ENCODE data around the gene RASL10A.
"Not testable (repeated sequence)": the region's sequence is repeated elsewhere in the genome, so short reads cannot be mapped to it uniquely, and the experiment has no call there.

Gene RASL10A, protein sequence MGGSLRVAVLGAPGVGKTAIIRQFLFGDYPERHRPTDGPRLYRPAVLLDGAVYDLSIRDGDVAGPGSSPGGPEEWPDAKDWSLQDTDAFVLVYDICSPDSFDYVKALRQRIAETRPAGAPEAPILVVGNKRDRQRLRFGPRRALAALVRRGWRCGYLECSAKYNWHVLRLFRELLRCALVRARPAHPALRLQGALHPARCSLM

DNA sequence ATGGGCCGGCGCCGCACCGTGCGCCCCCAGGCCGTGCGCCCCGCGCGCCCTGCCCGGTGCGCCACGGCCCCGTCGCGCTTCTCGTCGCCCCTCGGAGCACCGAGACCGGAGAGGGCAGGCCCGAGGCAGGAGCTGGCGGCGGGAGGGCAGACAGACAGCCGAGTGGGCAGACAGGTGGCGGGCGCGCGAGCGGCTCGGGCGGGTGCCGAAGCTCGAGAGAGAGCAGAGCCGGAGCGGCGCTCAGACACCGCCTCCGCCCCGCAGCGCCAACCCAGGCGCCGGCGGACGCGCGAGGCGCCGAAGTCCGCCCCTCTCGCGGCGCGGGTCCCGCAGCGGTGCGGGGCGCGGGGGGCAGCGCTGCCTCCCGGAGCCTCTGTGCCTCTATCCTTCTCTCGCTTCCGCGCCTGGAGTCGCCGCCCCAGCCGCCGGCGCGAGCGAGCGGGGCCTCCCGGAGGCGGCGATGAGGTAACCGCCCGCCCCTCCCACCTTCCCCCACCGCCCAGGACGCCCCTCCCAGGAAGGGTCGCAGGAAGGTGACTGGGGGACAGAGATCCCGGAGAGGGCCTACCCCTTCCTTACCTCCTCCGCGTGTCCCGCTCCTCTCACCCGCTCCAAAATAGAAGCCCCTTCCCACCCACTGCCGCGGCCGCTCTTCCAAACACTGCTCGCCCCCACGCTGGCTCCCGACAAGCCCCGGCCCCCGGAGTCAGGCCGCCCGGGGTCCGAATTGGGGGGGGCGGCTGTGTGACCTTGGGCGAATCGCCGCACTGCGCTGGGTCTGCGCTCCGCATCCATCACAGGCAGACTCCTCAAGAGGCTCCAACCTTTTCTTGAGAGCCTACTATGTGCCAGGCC is at the start of gene RASL10A:
TSS of gene RASL10A (minus strand) at position 412 of the 855 bp plus-strand sequence. CDS start 451 bp downstream, outside the sequence.
- no peak for DNase-seq (ENCODE audit: low read depth)

DNA sequence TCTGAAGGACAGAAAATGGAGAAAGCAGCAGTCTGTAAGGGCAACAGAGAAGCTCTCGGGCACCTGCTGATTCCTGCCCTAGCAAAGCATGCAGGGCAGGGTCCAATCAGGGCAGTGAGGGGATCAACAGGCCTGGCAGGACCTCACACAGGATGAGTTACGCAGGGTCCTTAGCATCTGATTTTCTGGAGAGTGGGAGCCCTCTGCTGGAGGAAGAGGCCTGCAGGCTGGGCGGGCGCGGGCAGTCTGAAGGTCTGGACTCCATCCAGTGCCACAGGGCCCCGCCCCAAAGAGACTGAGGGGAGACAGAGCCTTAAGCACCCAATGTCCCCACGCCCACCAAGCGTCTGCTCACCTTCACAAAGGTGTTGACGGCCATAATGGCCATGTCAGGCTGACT is 44.0 kb upstream of the RASL10A start:
- DNase-seq (ENCODE audit: low read depth): no peak

DNA sequence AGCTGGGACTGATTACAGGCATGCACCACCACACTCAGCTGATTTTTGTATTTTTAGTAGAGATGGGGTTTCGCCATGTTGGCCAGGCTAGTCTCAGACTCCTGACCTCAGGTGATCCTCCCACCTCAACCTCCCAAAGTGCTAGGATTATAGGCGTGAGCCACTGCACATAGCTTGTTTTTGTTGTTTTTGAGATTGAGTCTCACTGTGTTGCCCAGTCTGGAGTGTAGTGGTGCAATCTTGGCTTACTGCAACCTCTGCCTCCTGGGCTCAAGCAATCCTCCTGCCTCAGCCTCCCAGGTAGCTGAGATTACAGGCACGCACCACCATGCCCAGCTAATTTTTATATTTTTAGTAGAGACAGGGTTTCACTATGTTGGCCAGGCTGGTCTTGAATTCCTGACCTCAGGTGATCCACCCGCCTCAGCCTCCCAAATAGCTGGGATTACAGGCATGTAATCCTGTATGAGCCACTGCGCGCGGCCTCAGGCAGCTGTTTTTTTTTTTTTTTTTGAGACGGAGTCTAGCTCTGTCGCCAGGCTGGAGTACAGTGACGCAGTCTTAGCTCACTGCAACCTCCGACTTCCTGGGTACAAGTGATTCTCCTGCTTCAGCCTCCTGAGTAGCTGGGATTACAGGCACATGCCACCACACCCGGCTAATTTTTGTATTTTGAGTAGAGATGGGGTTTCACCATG is 41.8 kb upstream of the RASL10A start:
- not testable (repeated sequence) for DNase-seq (ENCODE audit: low read depth)

DNA sequence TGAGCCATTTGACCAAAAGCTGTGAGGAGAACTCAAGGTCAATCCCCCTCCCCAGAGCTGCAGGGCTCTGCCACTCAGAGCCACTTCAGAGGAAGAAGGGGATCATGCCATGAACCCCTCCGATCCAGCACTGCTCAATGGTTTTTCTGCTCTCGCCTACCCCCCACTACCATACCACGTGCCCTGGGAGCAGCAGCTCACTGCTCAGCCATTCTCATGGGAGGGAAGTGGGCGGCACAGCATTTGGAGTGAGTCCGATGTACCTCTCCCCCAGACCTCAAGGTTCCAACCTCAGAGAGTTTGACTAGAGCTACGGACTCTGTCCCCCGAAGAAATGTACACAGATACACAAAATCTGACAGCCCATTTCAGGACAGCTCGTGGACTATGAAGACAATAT is 38.4 kb upstream of the RASL10A start:
- DNase-seq (ENCODE audit: low read depth): no peak

DNA sequence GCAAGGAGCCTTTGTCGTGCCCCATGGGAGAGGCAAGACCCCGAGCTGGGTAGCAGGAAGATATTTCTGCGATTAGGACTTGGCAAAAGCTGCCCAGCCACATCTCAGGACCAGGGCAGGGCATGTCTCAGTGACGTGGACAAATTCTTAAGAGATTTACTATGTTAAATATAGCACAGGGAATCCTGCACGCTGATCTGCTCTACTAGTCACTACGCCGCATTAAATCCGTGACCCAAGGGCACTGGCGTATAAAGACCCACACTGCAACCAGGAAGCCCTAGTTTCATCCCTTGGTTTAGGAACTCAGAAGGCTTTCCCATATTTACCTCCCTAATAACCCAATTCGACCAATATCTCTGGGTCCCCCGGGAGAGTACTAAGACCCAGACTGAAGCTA is 37.8 kb upstream of the RASL10A start:
- DNase-seq (ENCODE audit: low read depth): no peak

DNA sequence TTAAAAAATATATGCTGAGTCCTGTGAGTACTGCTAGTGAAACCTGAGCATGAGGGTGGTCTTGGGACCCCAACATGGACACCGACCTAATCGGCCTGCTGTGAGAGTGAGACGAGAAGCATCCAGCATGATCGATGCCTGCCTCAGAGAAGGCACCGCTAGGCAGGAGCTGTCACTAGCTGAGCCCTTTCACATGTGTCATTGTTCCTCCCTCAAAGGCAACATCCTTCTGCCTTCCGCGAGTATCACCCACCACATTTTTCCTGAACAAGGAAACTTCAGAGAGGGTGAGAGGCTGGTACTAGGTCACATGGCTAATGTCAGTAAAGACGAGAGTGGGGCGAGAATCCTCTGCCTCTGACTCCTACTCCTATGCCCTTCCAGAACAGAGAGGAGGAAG is 37.3 kb upstream of the RASL10A start:
- DNase-seq (ENCODE audit: low read depth): no peak

DNA sequence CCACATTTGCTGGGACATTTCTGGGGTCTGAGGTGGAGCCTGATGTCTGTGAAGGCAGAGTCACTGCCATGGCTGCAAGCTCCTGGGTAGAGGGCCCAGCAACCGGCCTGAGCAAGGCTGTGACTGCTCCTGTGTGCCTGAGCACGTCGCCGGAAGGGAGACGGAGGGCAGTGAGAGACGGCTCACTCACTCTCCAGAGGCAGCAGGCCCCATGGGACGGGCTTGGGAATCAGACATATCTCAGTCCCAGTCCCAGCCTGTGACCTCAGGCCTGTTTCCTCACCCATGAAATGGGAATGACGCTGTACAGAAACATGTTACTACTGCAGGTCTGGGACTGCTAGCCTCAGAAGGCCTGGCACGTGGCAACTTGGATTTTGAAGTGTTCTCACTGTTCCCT is 36.4 kb upstream of the RASL10A start:
- no peak for DNase-seq (ENCODE audit: low read depth)

DNA sequence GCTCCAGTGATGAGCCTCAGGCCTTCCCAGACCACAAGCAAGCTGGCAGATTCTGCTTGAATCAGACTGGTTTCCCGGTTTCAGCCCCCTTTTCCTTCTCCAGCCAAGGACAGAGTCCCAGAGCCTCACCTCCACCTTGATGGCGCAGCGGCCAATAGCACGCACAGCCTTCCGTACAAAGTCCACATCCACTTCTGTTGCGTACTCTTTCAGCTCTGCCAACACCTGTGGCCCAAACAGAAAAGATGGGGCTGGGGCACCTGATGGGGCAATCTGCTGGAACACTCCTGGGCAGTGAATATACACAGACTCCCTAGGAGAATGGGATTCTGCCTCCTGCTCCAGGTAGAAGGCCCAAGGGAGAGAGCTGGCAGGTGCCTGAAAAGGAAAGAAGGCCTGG is 35.5 kb upstream of the RASL10A start:
- no peak for DNase-seq (ENCODE audit: low read depth)

DNA sequence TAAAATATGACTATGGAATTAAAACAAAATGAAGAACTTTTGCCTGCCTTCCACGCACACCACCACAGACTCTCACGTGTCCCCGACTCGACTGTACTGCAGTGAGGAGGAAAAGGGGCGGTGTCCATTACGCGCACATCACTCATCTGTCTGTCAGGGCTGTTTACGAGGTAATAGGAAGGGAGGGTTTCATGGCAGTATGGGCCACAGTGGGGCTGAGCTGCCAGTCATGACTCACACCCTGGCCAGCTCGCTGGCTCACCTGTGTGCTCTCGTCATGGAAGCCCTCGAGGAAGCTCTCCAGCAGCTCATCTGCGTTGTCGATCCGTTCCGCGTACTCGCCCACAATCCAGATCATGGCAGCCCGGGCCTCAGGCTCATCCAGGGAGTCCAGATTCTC is 33.5 kb upstream of the RASL10A start:
- DNase-seq (ENCODE audit: low read depth): no peak

DNA sequence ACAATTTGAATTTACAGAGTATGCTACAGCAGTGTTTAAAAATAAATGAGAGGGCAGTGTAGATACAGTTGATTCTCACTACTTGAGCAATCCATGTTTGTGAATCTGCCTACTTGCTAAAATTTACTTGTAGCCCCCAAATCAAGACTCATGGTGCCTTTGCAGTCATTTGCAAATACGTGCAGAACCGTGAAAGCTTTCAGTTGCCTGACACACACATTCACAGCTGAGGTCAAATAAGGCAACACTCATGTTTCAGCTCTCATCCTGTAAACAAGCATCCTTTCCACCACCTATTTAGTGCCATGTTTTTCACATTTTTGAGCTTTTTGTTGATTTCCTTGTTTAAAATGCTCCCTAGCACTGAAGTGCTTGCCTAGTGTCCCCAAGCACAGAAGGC is 32.5 kb upstream of the RASL10A start:
- no peak for DNase-seq (ENCODE audit: low read depth)

DNA sequence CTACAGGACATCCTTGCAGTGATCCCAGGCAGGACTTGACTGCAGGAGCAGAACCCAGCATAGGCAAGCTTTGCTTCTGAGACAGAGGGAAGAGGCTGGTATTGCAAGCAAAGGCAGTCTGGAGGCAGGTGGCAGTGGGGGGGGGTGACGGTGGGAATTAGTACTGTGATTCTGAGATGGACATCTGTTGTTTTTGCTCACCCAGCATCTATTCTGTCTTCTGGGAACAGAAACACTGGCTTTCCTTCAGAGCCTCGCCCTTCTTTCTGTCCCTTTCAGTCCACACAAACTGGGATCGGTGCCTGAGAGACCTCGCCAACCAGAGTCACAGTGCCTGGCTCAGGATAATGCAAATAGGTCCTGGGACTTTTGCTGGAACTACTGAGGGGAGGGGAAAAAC is 31.2 kb upstream of the RASL10A start:
- DNase-seq (ENCODE audit: low read depth): no peak

DNA sequence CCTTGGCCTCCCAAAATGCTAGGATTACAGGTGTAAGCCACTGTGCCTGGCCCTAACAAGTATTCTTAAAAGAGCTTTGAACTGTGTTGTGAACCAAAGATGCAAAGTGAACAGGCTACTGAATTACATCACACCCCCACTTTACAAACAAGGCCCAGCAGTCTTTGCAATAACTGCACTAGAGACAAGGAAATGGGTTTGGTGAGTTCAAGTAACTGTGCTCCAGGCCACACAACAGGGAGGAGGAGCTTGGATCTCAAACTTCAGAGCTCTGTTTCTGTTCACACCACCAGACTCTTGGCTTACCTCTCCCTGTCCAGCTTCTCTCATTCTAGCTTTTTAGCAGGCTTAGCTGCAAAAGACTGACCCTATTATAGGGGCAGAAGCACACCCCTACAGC is 30.4 kb upstream of the RASL10A start:
- DNase-seq (ENCODE audit: low read depth): no peak

DNA sequence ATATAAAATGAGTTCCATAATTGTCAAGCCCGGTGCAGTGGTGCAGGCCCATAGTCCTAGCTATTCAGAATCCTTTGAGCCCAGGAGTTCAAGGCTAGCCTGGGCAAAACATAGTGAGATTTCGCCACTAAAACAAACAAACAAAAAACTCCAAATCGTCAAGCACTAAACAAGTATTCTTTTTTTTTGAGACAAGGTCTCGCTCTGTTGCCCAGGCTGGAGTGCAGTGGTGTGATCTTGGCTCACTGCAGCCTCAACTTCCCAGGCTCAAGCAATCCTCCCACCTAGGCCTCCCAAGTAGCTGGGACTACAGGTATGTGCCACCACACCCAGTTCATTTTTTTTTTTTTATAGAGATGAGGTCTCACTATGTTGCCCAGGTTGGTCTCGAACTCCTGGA is 29.4 kb upstream of the RASL10A start:
- not testable (repeated sequence) for DNase-seq (ENCODE audit: low read depth)

DNA sequence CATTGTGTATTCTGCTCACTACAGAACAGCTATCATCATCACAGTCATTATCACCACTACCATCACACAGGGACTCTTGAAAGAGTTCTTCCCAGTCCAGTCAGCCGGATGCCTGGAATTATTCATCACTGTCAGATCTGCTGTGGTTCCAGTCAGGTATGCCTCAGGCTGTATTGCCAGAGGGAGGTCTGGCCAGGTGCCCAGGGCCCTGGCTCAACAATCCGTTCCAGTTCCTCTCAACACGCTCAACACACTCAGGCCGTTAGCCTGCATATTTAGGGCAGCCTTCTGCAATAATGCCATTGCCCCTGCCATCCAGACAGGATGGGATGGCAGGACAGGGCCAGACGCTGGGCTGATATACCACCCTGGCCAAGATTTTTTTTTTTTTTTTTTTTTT is 28.6 kb upstream of the RASL10A start:
- no peak for DNase-seq (ENCODE audit: low read depth)

DNA sequence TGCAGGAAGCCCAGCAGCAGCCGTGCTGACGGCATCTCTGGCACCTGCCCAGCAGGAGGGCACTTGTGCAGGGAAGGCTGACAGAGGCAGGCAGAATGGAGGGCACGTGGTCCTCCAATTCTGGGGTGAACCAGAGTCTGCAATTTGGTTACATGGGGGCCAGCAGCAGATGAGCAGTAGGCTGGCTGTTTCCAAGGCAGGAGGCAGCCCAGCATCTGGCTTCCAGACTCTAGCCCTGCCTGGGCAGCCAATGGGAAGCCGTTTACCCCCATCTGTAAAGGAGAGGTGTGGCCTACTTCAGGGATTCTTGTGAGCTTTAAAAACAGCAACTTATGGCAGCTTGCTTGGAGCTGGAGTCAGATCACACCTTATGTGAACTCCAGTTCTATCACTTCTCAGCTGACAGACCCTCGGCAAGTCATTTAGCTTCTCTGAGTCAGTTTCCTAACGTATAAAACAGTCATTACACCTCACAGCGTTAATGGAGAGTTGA is 27.9 kb upstream of the RASL10A start:
- DNase-seq (ENCODE audit: low read depth): no peak

DNA sequence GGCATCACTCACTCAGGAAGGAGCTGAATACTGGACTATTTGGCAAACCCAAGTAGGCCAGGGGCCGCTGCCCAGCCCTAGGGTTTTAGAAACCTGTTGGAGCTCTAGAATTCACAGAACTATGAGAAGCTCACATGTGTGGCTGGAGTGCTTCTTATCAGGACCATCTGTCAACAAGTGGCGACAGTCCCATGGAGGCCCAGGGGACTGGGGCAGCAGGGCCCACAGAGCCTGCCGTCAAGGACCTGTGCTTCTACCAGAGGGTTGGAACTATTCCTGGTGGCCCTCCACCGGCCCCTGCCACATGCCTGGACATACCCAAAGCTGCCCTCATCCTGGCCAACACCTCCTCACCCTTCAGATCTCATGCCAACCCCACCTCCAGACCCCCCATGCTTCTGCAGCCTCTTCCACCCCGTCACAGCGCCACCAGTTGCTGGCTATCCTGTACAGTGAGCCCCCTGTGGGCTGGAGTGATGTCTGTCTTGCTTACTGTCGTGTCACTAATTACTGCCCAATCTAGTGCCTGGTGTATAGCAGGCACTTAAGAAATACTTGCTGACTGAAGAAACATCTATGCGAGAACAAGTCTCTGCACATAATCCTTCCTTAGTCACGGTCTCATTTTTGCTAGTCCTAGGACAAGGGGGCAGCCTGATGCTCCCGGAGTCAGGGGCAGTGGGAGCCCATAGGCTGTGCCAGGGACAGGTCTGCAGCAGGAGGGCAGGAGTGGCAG is 27.2 kb upstream of the RASL10A start:
- DNase-seq (ENCODE audit: low read depth): no peak

DNA sequence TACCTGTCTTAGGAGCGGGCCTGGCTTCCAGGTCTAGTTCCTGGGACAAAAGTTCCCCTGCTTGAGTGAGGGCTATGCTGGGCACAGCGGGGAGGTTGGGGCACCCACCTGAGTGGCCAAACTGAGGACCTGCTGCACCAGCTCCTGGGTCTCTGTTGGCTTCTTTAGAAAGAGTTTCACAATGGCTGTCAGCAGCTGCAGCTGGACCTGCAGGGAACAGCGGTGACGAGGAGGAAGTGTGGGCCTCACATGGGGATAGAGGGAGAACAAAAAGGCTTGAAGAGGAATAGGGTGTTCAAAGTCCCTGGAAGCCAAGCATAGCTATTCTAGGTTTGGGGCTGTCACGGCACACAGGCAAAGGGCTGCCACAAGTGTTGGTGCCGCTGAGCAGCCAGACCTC is 26.7 kb upstream of the RASL10A start:
- DNase-seq (ENCODE audit: low read depth): no peak

DNA sequence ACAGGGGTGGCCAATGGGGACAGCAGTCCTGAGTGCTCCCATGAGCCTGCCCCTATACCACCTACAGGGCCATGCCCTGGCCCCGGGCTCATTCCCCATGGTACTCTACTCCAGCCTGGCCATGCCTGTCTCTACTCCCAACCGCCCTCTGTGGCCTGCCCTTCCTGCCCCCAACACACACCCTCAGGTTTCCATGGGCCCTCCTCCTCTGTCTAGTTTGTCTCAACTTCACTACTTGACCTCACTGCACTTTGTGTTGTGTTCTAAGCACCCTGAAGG is 26.3 kb upstream of the RASL10A start:
- DNase-seq (ENCODE audit: low read depth): no peak

DNA sequence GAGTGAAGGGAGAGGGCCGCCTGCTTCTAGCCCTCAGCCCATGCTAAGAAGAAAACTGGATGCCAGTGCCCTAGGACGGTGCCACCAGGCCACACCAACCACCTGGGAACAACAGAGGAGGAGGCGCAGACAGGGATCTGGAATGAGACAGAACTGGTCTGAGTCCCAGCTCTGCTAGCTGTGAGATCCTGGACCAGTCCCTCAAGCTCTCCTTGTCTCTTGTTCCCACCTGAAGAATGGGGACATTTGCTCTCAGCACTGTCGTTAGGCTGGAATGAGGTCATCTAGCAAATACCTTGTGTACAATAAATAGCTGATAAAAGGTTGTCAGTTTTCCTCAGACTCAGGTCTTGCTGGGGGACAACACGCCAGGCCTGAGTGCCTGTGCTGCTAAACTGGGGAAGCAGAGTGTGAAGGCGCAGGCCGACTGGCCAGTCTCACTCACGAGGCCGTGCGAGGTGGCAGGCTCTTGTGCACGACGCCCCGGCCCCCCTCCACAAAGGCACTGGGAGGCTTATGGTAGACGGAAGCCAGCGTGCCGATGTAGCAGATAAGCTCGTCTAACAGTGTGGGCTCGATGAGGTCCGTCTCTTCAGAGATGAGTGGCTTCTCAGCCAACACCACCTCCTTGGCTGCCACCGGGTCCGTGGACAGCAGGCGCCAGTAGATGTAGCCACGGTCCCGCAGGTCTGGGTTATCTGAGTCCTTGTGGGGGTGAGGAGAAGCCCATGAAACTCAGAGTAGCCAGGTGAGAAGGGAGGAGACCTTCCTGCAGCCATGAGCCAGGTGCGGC is 25.8 kb upstream of the RASL10A start:
- no peak for DNase-seq (ENCODE audit: low read depth)

DNA sequence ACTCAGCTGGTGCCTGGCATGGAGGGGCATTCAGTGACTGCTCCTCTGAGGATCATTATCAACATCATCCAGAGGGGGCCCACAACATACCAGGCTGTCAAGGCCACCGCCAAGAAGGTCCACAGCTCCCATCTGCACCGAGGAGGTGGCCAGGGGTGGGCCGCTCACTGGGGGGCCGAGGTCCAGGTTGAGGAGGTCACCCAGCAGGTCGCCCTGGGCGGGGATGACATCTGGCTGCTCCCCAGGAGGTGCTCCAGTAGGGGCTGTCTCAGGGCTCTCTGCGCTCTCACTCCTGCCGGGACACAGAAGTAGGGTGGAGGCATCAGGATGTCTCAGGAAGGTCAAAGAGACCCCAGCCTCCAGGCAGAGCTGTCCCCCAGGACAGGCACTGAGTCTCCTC is 25.1 kb upstream of the RASL10A start:
- DNase-seq (ENCODE audit: low read depth): no peak

DNA sequence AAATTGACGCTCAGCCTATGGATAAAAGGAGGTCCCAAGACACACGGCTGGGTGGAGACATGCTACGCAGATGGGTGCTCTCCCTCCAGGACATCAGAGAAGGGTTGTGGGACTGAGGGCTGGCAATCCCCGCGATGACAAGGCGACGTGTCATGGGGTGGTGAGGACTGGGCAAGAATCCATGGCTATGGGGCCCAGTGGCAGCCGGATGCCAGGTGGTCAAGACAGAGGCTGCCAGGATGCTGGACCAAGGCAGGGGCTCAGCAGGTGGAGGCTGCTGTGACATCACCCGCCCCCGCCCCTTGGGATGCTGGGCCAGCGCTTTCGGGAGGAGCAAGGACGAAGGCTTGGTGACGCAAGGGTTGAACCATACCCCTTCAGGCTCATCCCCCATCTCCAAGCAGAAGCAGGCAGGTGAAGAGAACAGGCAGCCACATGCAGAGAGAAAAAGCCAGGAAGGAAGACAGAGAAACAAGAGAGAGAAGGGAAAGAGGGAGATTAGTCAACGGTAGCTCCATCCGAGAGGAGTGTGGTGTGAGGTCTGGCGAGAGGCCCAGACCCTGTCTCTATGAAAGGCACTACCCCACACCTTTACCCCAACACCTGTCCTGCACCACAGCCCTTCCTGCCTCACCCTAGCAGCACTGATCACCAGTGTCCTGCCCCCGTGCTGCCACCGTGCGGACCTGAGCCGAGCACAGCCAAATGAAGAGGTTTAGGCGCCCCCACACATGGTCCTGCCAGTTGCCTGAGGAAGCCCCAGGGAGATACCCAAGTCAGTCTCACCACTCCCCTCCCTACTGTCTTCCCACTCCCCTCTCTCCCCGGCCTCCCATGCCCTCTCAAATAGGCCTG is 24.1 kb upstream of the RASL10A start:
- DNase-seq (ENCODE audit: low read depth): no peak
